A673 (cell line): ENCODE data around the gene RNF111. TPM values are rescaled to one million over a fixed set of nuclear protein-coding genes. Genes with fewer than 3 reads are reported as not detected.
A peak's percentile ranks its signal among the peaks of the same experiment; 100 is the strongest.

ENCODE experiments used
- BruUV-seq: library from RNA; stranded (reverse); fragments of 400-500 nt; replicated peaks from 2 replicates; lab custom pipeline; 2021; lab: Mats Ljungman, UMichigan
- CTCF ChIA-PET: fragments of 300-600 bp; sonication (Branson Sonifier 250); formaldehyde crosslinking; loops from one replicate; lab custom pipeline; 2022; ENCODE audit warnings: antibody characterized with exemption; lab: Charles Lee
- POLR2A ChIA-PET: fragments of 300-600 bp; sonication (Branson Sonifier 250); formaldehyde crosslinking; loops from one replicate; lab custom pipeline; 2022; ENCODE audit warnings: antibody characterized with exemption; ENCODE audit not compliant: low non-redundant PET; lab: Charles Lee
- DNase-seq: peaks from one replicate; pipeline ENCODE4 v3.0.0-alpha.2; 2015; ENCODE audit warnings: low spot score
- H3K27ac ChIP-seq: fragments of 200-600 bp; sonication (generic); 2 replicates; pipeline ENCODE4 v1.5.1; 2016; ENCODE audit warnings: mixed run types, low read depth, mild to moderate bottlenecking, mixed read lengths, antibody characterized with exemption, low read length; ENCODE audit not compliant: poor library complexity, severe bottlenecking
- H3K27me3 ChIP-seq: fragments of 200-600 bp; sonication (generic); replicated peaks from 2 replicates; pipeline ENCODE4 v1.6.1; 2017; ENCODE audit warnings: mixed run types, low read depth, mild to moderate bottlenecking, mixed read lengths, antibody characterized with exemption, low read length; ENCODE audit not compliant: insufficient read depth, poor library complexity
- H3K36me3 ChIP-seq: fragments of 200-600 bp; sonication (generic); 2 replicates; pipeline ENCODE4 v1.6.1; 2016; ENCODE audit warnings: mixed run types, mild to moderate bottlenecking, mixed read lengths, antibody characterized with exemption, low read length; ENCODE audit not compliant: insufficient read depth, poor library complexity, severe bottlenecking
- H3K4me1 ChIP-seq: fragments of 200-600 bp; sonication (generic); 2 replicates; pipeline ENCODE4 v1.6.1; 2017; ENCODE audit warnings: mixed run types, mild to moderate bottlenecking, mixed read lengths, antibody characterized with exemption, low read length; ENCODE audit not compliant: insufficient read depth, poor library complexity, severe bottlenecking
- H3K4me3 ChIP-seq: fragments of 200-600 bp; sonication (generic); 2 replicates; pipeline ENCODE4 v1.5.1; 2016; ENCODE audit warnings: low read depth, mixed run types, mild to moderate bottlenecking, mixed read lengths, low read length; ENCODE audit not compliant: poor library complexity, severe bottlenecking
- H3K9me3 ChIP-seq: fragments of 200-600 bp; sonication (generic); 2 replicates; pipeline ENCODE4 v1.6.1; 2016; ENCODE audit warnings: mixed run types, low read depth, mild to moderate bottlenecking, mixed read lengths, antibody characterized with exemption, low read length; ENCODE audit not compliant: poor library complexity, severe bottlenecking
- EZH2 ChIP-seq: fragments of 200-600 bp; sonication (generic); IDR thresholded peaks from 2 replicates; pipeline ENCODE4 v1.6.1; 2017; ENCODE audit warnings: borderline replicate concordance, low read depth, mild to moderate bottlenecking, mixed read lengths, antibody characterized with exemption, low read length; ENCODE audit not compliant: poor library complexity, severe bottlenecking
- intact Hi-C: fragments of 100-400 bp; cut with micrococcal nuclease; formaldehyde crosslinking; loops from one replicate; pipeline ENCODE4 v1.10.0; 2022; ENCODE audit not compliant: unreplicated experiment
- total RNA-seq: library from RNA; stranded (reverse); gene quantifications from 2 replicates; pipeline ENCODE4 v1.2.3, GENCODE V29; 2021
- TF ChIP-seq, protein P1 (sequence below): fragments of 300-800, 200-600 bp; sonication (generic); conservative IDR thresholded peaks from 2 replicates; pipeline ENCODE4 v1.5.1; 2017; ENCODE audit warnings: low read depth, mild to moderate bottlenecking, antibody characterized with exemption, low read length, moderate library complexity, mixed read lengths

Gene RNF111
- total RNA-seq, 1 experiment from 2014 or later, result 34.4 TPM

DNA sequence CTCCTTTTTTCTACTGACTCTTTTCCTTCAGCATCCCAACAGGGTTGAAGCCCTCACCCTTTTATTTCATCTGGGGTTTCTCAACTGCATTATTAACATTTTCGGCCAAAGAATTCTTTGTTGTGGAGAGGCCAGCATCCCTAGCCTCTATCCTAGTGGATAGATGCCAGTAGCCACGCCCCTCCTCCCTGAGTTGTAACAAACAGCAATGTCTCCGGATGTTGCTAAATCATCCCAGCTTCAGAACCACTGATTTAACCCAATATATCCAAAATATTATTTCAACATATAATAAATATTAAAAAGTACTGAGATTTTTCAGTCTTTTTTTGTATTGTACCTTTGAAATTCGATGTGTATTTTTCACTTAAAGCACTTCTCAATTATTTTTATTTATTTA, 2.0 kb upstream of the RNF111 start:
- Histone ChIP-seq H3K27ac (no peak overlapping the region), H3K36me3 (no peaks in the 10 kb centered on the region), H3K27me3 (no peaks in the 10 kb centered on the region), H3K4me3 (no peak overlapping the region), H3K4me1 (peaks cover 11% of the 10 kb centered on the region), H3K9me3 (no peaks in the 10 kb centered on the region)
- intact Hi-C loops, result loop anchor here (10.0 kb wide), 1 partner anchor 119 kb away; the partner anchor contains the start of gene CCNB2
- no TSS peak for BruUV-seq
- DNase-seq, result peak; percentile 9
- POLR2A ChIA-PET, result no interaction called here
- CTCF ChIA-PET, result no interaction called here
- no peak for TF ChIP-seq EZH2
- TF ChIP-seq, protein P1, sequence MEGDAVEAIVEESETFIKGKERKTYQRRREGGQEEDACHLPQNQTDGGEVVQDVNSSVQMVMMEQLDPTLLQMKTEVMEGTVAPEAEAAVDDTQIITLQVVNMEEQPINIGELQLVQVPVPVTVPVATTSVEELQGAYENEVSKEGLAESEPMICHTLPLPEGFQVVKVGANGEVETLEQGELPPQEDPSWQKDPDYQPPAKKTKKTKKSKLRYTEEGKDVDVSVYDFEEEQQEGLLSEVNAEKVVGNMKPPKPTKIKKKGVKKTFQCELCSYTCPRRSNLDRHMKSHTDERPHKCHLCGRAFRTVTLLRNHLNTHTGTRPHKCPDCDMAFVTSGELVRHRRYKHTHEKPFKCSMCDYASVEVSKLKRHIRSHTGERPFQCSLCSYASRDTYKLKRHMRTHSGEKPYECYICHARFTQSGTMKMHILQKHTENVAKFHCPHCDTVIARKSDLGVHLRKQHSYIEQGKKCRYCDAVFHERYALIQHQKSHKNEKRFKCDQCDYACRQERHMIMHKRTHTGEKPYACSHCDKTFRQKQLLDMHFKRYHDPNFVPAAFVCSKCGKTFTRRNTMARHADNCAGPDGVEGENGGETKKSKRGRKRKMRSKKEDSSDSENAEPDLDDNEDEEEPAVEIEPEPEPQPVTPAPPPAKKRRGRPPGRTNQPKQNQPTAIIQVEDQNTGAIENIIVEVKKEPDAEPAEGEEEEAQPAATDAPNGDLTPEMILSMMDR, result no peak

DNA sequence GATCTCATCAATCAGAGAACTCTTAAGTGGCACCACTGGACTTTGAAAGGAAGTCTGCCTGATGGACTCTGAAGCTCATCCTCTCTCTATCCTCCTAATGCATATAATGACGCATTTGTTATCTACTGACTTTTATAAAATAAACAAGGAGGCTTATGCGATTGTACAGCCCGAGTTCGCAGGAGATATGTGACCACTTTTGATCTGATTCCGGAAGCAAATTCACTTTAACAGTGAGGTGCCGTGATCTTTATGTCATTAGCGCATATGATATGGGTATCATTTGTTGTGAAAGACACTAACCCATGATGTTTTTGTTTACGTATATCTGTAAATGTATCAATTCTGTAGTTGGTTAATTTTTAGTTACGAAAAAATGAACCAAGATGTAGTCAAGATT, 427 bp upstream of the RNF111 start:
- peak overlapping the region; percentile 75 for H3K27ac ChIP-seq
- intact Hi-C loops, result loop anchor here (10.0 kb wide), 1 partner anchor 118 kb away; the partner anchor contains the start of gene CCNB2
- ChIA-PET CTCF (no interaction called here), POLR2A (no interaction called here)
- H3K4me1 ChIP-seq, result peaks cover 11% of the 10 kb centered on the region
- H3K27me3 ChIP-seq, result no peaks in the 10 kb centered on the region
- peak; percentile 4 for DNase-seq
- no peaks in the 10 kb centered on the region for H3K9me3 ChIP-seq
- H3K4me3 ChIP-seq, result peak overlapping the region; percentile 73
- no TSS peak for BruUV-seq
- peaks cover 8% of the 10 kb centered on the region for H3K36me3 ChIP-seq
- TF ChIP-seq, protein P1, result no peak
- TF ChIP-seq EZH2, result no peak

- Histone ChIP-seq H3K27me3 (no peaks in the 10 kb centered on the region), H3K36me3 (peaks cover 8% of the 10 kb centered on the region), H3K4me3 (peak overlapping the region; percentile 73), H3K9me3 (no peaks in the 10 kb centered on the region), H3K4me1 (peaks cover 11% of the 10 kb centered on the region), H3K27ac (peak overlapping the region; percentile 75)
- ChIA-PET POLR2A (no interaction called here), CTCF (interaction anchor here (0.6 kb wide), 1 partner anchor 64 kb away, joined by 4 read pairs; no protein-coding TSS in a partner anchor)
- DNase-seq, result peak; percentile 45
- intact Hi-C loops, result loop anchor here (10.0 kb wide), 1 partner anchor 117 kb away; the partner anchor contains the start of gene CCNB2
- TF ChIP-seq, protein P1, result no peak
- TF ChIP-seq EZH2, result no peak
- no TSS peak for BruUV-seq
Measured at GRCh38 chr15:58988006-58988785, 733 bp downstream of the RNF111 start.
